HG03521 (cell line): ENCODE results near the gene SUGCT.

Experiments used
- ATAC-seq: cut with Tn5 transposase; IDR thresholded peaks from one replicate; pipeline ENCODE4 v1.9.1; 2021; ENCODE audit warnings: mild to moderate bottlenecking, moderate library complexity; ENCODE audit not compliant: unreplicated experiment

The SUGCT gene

GRCh38 chr7:40315277-40315676, 180.5 kb downstream of the SUGCT start:
- no peak for ATAC-seq

DNA sequence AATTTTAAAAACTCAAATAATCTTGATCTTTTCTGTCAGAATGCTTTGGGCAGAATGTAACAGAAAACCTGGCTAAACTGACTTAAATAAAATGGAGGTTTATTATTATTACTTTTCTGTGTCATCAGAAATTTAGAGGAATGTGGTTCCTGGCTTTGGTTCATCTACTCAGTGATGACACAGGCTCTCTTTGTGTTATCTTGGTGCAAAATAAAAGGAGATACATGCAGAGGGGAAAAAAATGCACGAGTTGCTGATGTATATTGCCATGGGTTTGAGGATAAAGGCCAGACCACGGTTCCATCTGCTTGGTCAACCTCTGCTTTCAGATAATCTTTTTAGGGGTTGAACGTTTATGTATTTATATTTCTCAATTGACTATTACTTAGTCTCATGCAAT, 181.4 kb downstream of the SUGCT start:
- ATAC-seq: no peak

DNA sequence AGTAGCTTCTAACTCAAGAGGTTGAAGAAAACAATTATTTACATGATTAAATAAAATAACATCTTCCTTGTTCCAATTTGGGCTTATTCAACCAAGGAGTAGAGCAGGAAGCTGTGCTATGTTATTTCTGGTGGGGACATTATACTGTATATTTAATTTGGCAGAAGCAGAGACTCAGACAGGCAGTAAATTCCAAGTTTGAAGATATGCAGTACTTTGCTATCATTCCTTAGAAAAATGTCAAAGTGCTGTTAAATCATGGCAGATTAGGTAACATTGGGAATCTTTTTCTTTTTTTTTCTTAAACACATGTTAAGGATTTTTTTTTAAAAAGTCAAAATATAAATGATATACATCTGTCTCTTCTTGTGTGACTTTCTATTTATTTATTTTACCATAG, 190.1 kb downstream of the SUGCT start:
- ATAC-seq: no peak

DNA sequence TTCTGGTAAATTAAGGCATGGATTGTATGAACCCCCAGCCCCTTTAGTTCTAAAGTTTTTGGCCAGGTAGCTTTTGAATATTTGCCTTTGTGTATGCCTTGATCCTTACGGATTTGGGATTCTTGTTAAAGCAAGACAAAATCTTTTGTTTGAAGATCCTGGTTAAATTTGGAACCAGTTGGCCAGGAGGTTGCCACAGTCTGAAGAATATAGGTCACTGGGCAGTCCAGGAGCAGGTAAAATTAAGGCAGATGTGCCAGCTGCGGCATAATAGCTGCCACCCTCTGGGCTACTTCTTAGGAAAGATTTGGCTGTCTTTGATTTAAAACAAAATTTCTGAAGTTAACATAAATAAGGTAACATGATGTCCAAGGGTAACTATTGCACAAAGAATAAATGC, 192.3 kb downstream of the SUGCT start:
- no peak for ATAC-seq

GRCh38 chr7:40327873-40328272, 193.1 kb downstream of the SUGCT start:
- no peak for ATAC-seq

- no peak for ATAC-seq
Measured at GRCh38 chr7:40329601-40330153, 194.9 kb downstream of the SUGCT start.

GRCh38 chr7:40330408-40330807, 195.6 kb downstream of the SUGCT start:
- ATAC-seq: no peak

DNA sequence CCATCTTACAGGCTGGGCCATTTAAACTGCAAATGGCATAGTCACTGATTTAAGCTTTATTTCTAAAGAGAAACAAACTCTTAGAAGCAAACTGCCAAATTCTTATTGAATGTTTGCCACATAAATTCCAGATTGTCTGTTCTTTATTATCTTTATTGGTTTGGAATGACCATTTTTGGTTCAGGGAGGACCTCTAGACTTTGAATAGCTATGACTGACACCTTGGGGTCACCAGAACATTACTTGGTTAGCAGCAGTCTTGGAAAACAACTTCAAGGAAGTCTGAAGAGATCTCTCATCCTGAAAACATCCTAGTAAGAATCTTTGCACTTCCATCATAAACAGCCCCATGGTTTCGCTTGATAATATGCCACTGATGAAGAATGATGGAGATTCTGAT, 197.1 kb downstream of the SUGCT start:
- ATAC-seq: no peak

DNA sequence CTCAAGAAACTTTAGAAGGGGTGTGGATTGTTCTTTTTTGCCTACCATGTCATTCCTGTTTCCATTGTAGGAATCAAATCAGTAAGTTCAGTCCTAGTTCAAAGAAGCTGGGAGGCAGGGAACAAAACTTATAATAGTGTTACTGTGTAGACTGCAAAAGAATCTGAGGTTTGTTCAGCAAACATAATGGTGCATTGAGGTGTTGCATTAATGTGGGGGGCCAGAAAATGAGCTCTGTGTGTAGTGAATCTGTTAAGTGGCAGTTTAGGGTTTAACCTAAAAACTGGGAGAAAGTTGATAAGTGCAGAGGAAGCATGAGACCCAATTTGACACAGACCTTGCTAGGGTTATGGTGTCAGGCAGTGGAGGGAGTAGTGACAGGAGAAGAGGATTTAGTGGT, 197.7 kb downstream of the SUGCT start:
- no peak for ATAC-seq

DNA sequence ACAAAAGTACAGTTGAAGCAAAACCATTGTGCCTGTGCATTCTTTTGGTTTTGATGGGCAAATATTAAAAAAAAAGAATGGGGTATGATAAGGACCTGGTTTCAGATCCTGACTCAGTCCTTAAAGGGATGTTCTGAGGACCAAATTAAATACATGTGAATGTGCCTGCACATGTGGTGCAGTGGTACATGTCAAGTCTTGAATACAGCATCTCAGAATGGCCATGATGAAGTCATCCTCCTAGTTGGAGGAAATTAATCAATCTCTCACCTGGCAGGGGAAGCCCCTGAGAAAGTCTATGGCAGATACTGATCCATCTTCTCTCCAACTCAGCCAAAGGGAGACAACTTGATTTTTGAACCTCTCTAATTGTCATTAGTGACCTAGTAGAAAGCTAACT, 207.0 kb downstream of the SUGCT start:
- no peak for ATAC-seq

DNA sequence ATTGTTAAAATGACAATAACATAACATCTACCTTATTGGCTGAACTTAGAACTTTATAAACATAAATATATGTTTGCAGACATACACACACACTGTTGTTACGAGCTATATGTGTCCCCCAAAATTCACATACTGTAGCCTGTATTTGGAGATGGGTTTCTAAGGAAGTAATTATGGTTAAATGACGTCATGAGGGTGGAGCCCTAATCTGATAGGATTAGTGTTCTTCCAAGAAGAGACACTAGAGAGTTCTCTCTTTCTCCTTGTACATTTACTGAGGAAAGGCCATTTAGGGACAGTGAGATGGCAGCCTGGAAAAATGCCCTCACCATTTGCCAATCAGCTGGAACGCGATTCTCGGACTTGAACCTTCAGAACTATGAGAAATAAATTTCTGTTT, 211.7 kb downstream of the SUGCT start:
- ATAC-seq: no peak

GRCh38 chr7:40348126-40348728, 213.4 kb downstream of the SUGCT start:
- ATAC-seq: no peak

GRCh38 chr7:40350100-40350499, 215.3 kb downstream of the SUGCT start:
- ATAC-seq: no peak

DNA sequence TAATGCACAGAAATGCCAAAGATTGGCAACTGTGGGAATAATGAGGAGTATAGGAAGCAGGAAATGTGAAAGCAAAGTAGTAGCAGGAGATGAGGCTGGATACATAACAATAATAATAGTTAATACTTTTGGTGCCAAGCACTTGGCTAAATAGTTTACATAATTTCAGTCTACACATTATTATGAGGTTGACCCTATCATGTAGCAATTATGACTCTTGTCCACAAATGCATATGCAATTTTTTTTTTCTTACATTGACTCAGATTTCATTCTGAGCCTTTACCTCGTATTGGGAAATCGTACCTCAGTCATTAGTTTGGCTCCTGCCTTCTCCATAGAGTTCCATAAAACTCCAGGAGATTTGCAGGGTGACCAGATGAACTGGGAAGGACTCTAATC, 219.9 kb downstream of the SUGCT start:
- ATAC-seq: no peak

DNA sequence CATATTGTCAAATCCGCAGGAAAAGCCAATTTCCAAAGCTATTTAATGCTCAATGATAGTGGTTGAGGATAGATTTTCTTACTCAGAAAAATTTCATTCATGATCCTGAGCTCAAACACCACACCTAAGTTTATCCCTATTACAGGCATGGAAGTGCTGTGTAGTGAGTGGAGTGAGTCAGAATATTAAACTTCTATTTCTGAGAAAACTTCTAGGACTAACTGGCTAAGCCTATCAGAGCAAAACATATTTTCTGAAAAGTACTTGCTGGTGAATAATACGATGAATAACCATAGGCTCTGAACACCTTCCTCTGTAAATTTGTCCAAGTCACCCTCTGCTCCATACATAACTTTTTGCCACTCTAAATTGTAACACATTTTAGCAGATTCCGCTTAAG, 221.5 kb downstream of the SUGCT start:
- ATAC-seq: no peak

GRCh38 chr7:40356871-40357709, 222.3 kb downstream of the SUGCT start:
- ATAC-seq: no peak

GRCh38 chr7:40369641-40370277, 235.0 kb downstream of the SUGCT start:
- no peak for ATAC-seq

DNA sequence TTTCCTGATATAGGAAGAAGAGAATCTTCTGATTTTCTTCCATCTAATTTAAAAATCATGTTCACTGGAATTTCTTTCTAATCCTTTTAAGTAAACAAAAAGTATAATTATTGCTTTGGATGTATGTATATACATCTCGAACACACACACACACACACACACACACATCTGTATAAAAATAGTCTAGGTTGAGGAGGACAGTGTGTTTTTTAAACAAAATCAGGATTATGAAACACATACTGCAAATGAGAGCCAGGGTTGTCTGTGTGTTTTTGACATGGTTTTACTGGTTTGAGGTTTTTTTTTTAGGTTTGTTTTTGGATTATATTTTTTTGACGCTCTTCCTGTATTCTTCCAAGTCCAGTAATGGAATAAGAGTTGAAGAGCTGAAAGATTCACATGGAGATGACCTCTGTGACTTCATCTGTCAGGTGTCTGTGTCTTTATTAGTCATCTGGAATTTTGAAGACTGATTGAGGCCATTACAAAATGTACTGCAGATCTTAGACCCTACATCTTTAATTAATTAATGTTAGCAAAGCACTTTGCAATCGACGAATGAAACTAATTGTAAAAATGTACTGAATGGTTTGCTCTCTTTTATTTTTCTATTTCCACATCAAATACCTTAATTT, 237.1 kb downstream of the SUGCT start:
- ATAC-seq: no peak

GRCh38 chr7:40374575-40374974, 239.8 kb downstream of the SUGCT start:
- no peak for ATAC-seq

DNA sequence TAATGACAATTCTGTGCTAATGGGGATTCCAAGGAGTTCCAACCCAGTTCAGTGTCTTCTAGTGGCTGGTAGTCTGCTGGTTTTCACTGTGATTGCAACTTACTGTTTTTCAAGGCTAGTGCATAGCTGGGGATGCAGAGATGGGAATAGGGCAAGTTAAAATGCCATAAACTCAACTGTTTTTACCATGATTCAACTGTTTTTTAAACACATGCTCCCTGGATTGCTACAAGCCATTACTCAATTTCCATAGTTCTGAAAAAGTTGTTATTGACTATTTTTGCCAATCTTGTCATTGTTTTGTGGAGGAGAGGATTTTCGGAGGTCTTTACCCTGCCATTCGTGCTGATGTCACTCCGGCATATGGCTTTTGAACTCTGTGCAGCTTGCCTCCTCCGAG, 245.3 kb downstream of the SUGCT start:
- no peak for ATAC-seq

GRCh38 chr7:40382145-40382544, 247.3 kb downstream of the SUGCT start:
- no peak for ATAC-seq
